Measurements from ENCODE around the gene FLCN.

Gene FLCN

DNA sequence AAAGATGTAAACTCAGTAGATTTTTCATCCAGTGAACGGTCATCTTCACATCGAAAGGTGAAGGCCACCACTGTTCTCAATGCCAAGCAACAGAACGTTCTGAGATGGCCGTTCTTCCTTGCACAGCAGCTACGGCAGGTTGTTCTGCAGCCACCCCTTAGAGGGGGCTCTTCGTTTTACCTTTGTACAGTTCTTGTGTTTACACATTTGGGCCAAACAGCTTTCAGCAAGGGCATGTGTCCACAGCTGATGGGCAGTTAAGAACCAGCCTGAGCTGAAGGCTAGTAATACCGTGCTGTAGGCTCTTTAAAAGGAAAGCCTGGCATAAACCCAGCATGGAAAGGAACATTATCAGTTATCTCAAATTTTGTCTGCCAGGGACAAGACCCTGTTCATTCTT, 46.8 kb downstream of the FLCN start:
- H3K4me1 ChIP-seq (ENCODE audit: insufficient read depth, low read length): no peaks in the 10 kb centered on the region
- H4K20me1 ChIP-seq (ENCODE audit: insufficient read depth, low read length): peaks cover 2% of the 10 kb centered on the region; the same call in 1 of the 2 replicates
- H3K27me3 ChIP-seq (ENCODE audit: insufficient read depth, low read length, poor library complexity): no peaks in the 10 kb centered on the region
- H3K79me2 ChIP-seq (ENCODE audit: insufficient read depth, low read length): no peaks in the 10 kb centered on the region
- DNase-seq: no peak
- H3K4me3 ChIP-seq (ENCODE audit: low read depth in 1 of 2, low read length in 2 of 2): no peak overlapping the region
- no peak for TF ChIP-seq EZH2 (IDR thresholded peaks at IDR 0.05; ENCODE audit: borderline replicate concordance, low read depth, low read length, severe bottlenecking)
- TF ChIP-seq, protein P1, sequence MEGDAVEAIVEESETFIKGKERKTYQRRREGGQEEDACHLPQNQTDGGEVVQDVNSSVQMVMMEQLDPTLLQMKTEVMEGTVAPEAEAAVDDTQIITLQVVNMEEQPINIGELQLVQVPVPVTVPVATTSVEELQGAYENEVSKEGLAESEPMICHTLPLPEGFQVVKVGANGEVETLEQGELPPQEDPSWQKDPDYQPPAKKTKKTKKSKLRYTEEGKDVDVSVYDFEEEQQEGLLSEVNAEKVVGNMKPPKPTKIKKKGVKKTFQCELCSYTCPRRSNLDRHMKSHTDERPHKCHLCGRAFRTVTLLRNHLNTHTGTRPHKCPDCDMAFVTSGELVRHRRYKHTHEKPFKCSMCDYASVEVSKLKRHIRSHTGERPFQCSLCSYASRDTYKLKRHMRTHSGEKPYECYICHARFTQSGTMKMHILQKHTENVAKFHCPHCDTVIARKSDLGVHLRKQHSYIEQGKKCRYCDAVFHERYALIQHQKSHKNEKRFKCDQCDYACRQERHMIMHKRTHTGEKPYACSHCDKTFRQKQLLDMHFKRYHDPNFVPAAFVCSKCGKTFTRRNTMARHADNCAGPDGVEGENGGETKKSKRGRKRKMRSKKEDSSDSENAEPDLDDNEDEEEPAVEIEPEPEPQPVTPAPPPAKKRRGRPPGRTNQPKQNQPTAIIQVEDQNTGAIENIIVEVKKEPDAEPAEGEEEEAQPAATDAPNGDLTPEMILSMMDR (IDR thresholded peaks at IDR 0.05; ENCODE audit: borderline replicate concordance, extremely low read depth, low read length, poor library complexity, severe bottlenecking): no peak
- no peak for ATAC-seq (ENCODE audit: insufficient read depth, low read depth)
- H3K27ac ChIP-seq (ENCODE audit: low read length): no peak overlapping the region
- H3K36me3 ChIP-seq (ENCODE audit: insufficient read depth, low read length): peaks cover 43% of the 10 kb centered on the region
- H3K9ac ChIP-seq (ENCODE audit: low read depth, low read length): no peak overlapping the region
- no peak overlapping the region for H3K4me2 ChIP-seq (ENCODE audit: insufficient read depth, low read length)
- no peaks in the 10 kb centered on the region for H3K9me3 ChIP-seq (ENCODE audit: insufficient read depth, low read length, severe bottlenecking)
- H2AFZ ChIP-seq (ENCODE audit: low read depth, low read length): no peak overlapping the region

DNA sequence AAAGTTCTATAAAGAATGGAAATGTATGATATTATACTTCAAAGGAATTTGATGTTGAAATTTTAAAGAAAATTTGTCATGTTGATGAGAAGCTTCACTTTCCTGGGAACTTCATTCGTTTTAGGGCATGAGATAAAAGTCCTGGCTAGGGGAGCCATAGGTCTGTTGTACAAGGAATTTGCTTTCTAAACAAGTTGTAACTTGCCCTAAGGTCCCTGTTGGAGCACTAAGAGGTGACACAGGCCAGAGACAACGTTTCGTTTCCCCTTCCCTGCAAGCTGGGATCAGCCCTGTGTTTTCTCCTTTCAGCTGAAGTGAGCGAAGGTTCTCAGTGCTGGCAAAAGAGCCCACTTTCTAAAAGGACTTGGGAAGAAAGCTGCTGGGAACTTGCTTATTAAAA, 47.4 kb downstream of the FLCN start:
- H3K27me3 ChIP-seq (ENCODE audit: insufficient read depth, low read length, poor library complexity): no peaks in the 10 kb centered on the region
- no peaks in the 10 kb centered on the region for H3K9me3 ChIP-seq (ENCODE audit: insufficient read depth, low read length, severe bottlenecking)
- H4K20me1 ChIP-seq (ENCODE audit: insufficient read depth, low read length): peaks cover 2% of the 10 kb centered on the region; the same call in 1 of the 2 replicates
- H3K4me2 ChIP-seq (ENCODE audit: insufficient read depth, low read length): no peak overlapping the region
- no peak overlapping the region for H3K9ac ChIP-seq (ENCODE audit: low read depth, low read length)
- H3K27ac ChIP-seq (ENCODE audit: low read length): no peak overlapping the region
- no peaks in the 10 kb centered on the region for H3K79me2 ChIP-seq (ENCODE audit: insufficient read depth, low read length)
- ATAC-seq (ENCODE audit: insufficient read depth, low read depth) (no peak), DNase-seq (no peak)
- H3K4me3 ChIP-seq (ENCODE audit: low read depth in 1 of 2, low read length in 2 of 2): no peak overlapping the region
- H2AFZ ChIP-seq (ENCODE audit: low read depth, low read length): no peak overlapping the region
- peaks cover 43% of the 10 kb centered on the region for H3K36me3 ChIP-seq (ENCODE audit: insufficient read depth, low read length)
- no peaks in the 10 kb centered on the region for H3K4me1 ChIP-seq (ENCODE audit: insufficient read depth, low read length)
- no peak for TF ChIP-seq EZH2 (IDR thresholded peaks at IDR 0.05; ENCODE audit: borderline replicate concordance, low read depth, low read length, severe bottlenecking)
- TF ChIP-seq, protein P1 (IDR thresholded peaks at IDR 0.05; ENCODE audit: borderline replicate concordance, extremely low read depth, low read length, poor library complexity, severe bottlenecking): no peak

DNA sequence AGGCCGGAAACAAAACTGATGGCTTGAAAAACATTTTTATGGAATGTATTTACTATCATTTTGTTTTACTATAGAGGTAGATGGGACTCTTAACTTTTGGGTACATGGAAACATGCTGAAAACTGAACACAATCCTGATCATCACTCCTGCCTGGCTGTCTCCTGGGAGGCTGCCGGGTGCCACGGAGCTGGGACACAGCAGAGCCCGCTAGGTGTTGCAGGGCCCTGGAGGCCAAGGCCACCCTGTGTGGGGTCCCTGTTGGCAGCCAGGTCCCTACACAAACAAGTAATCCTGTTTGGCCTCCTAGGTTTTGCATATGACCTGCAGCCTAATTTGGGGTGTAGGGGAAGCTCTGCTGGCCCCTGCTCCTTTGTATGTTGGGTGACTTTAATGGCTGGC, 48.4 kb downstream of the FLCN start:
- Histone ChIP-seq H3K9me3 (ENCODE audit: insufficient read depth, low read length, severe bottlenecking) (no peaks in the 10 kb centered on the region), H3K4me2 (ENCODE audit: insufficient read depth, low read length) (no peak overlapping the region), H2AFZ (ENCODE audit: low read depth, low read length) (no peak overlapping the region), H4K20me1 (ENCODE audit: insufficient read depth, low read length) (peaks cover 2% of the 10 kb centered on the region; the same call in 1 of the 2 replicates), H3K4me1 (ENCODE audit: insufficient read depth, low read length) (no peaks in the 10 kb centered on the region), H3K79me2 (ENCODE audit: insufficient read depth, low read length) (no peaks in the 10 kb centered on the region), H3K9ac (ENCODE audit: low read depth, low read length) (no peak overlapping the region), H3K4me3 (ENCODE audit: low read depth in 1 of 2, low read length in 2 of 2) (no peak overlapping the region), H3K36me3 (ENCODE audit: insufficient read depth, low read length) (peaks cover 52% of the 10 kb centered on the region), H3K27ac (ENCODE audit: low read length) (no peak overlapping the region), H3K27me3 (ENCODE audit: insufficient read depth, low read length, poor library complexity) (no peaks in the 10 kb centered on the region)
- ATAC-seq (ENCODE audit: insufficient read depth, low read depth) (no peak), DNase-seq (no peak)
- TF ChIP-seq, protein P1 (IDR thresholded peaks at IDR 0.05; ENCODE audit: borderline replicate concordance, extremely low read depth, low read length, poor library complexity, severe bottlenecking): no peak
- TF ChIP-seq EZH2 (IDR thresholded peaks at IDR 0.05; ENCODE audit: borderline replicate concordance, low read depth, low read length, severe bottlenecking): no peak

All from DND-41 (cell line).